ENCODE data around the gene EEA1.

EEA1 gene

GRCh38 chr12:92933606-92934005 lies 4.5 kb upstream of the EEA1 start:
- no peak for DNase-seq

- no peak for DNase-seq
Observed at GRCh38 chr12:92930421-92930820, 1.3 kb upstream of the EEA1 start.

- DNase-seq = no peak
Observed at GRCh38 chr12:92929983-92930382, 888 bp upstream of the EEA1 start.

GRCh38 chr12:92928421-92928961 lies 604 bp downstream of the EEA1 start:
- peak; percentile 33 to 38 for DNase-seq

GRCh38 chr12:92927436-92928281 lies 1.4 kb downstream of the EEA1 start:
- DNase-seq = peak in 1 of 2 donors; percentile 10

GRCh38 chr12:92927055-92927435 lies 2.0 kb downstream of the EEA1 start:
- DNase-seq = peak; percentile 19 to 22

DNA sequence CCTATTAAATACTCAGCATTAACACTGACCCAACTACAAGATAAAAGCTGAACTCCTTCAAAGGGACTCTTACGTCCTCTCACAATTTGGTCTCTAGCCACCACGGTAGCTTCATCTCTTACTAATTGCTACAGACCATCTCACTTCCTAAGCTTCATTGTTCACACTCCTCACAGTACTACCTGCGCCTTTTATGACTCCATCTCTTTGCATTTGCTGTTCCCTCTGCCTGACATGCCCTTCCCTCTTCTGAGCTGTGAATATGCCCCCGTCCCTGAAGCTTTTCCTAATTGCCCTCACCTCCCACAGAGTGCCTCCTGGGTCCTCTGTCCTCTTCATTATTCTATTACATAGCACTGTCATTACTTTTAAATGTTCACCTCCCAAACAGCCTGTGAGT lies 2.5 kb downstream of the EEA1 start:
- no peak for DNase-seq

GRCh38 chr12:92921877-92922276 lies 7.2 kb downstream of the EEA1 start:
- DNase-seq = no peak

DNA sequence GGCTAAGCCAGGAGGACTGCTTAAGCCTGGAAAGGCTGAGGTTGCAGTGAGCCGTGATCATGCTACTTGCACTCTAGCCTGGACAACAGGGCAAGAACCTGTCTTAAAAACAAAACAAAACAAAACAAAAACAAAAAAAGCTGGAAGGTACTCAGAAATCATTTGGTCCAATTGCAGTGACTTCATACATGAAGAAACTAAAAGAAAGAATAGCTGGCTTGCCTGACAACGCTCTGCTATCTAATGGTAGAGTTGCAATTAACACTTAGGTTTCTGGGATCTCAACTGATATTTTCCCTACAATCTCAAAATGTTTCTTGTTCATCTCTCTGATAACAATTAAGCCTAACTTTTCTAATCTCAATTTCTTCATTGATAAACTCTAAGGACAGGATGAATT lies 13.7 kb downstream of the EEA1 start:
- no peak for DNase-seq

GRCh38 chr12:92914170-92914569 lies 14.9 kb downstream of the EEA1 start:
- no peak for DNase-seq

GRCh38 chr12:92912672-92913071 lies 16.4 kb downstream of the EEA1 start:
- no peak for DNase-seq

DNA sequence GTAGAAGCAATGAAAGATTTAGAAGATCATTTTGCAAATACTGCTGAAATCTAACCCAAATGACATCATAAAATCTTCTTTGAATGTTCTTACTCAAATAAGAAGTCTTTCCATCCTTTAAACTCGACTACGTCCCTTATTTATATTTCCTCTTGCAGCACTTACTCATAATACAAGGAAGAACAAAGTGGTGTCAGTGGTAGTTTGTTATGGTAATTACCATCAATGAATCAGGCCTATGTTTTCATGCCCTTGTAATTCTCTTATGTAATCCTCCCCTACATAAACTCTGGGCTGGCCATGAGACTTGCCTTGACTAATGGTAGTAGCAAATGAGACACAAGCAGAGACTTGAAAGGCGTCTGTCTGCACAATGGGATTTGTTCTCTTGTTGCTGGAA lies 17.0 kb downstream of the EEA1 start:
- peak in 1 of 2 donors; percentile 12 for DNase-seq

DNA sequence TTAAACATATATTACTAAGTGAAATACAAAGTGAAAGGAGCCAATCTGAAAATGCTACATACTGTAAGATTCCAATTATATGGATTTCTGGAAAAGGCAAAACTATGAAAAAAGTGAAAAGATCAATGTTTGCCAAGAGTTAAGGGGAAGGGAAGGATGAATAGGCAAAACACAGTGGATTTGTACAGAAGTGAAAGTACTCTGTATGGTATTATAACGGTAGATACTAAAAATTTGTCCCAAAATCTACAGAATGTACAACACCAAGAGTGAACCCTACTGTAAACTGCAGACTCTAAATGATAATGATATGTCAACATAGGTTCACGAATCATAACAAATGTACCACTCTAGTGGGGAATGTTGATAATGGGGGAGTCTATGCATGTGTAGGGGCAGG lies 17.8 kb downstream of the EEA1 start:
- DNase-seq = no peak

- peak in 1 of 2 donors; percentile 22 for DNase-seq
Observed at GRCh38 chr12:92908108-92908507, 21.0 kb downstream of the EEA1 start.

GRCh38 chr12:92905811-92906554 lies 23.1 kb downstream of the EEA1 start:
- DNase-seq = no peak

GRCh38 chr12:92905258-92905810 lies 23.8 kb downstream of the EEA1 start:
- DNase-seq = no peak

DNA sequence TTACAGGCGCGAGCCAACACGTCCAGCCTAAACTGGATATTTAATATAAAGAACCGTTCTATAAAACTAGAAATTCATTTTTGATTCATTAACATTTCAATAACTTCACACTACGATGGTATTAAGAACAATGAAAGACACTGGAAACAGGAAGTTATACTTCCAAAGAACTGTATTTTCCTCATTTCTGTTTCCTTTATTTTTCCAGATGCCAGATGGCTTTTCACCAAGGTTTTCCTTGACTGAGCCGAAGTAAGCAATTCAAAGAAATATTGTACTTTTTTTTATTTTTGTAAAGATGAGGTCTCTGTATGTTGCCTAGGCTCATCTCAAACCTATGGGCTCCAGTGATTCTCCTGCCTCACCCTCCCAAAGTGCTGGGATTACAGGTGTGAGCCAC lies 28.2 kb downstream of the EEA1 start:
- DNase-seq = no peak

DNA sequence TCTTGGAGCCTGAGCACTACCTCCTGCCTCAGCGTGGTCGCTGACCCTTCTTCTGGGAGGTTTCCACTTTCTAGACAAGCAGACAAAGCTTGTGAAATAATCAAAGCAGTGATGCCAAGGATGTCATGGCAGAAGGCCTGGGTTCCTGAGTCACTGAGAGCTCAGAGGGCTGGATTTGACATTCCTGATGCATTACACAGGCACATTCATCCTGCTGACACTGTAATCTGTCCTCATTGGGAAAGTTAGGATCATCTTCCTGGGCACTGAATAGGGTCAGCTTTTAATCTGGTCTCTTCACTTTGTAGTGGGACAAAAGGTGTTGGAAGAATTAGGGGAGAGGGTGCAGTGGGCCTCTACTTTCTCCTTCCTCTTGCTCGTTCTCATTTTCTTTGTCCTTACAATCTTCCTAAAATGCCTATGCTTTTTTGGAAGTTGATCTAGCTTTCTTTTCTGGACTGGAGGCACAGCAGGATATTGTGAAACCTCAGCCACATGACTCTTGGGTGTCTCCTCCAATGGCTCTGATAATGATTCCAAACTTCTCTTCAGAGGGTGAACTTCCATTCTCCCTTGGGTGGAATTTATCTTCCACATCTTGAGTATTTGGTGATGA lies 29.6 kb downstream of the EEA1 start:
- no peak for DNase-seq

DNA sequence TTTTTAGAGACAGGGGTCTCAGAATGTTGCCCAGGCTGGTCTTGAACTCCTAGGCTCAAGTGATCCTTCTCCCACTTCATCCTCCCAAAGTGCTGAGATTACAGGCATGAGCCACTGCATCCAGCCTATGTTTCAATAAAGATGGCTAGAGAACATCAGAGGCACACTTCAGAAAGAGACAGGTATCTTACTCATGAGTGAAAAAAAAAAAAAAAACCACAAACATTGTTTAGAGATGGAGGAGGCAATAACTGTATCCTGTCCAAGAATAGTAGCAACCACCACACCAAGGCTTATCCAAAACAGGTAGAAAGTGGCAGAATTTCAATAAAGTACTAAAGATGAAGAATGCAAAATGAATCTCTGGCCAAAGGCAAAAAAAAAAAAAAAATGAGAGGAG lies 30.3 kb downstream of the EEA1 start:
- DNase-seq = no peak

DNA sequence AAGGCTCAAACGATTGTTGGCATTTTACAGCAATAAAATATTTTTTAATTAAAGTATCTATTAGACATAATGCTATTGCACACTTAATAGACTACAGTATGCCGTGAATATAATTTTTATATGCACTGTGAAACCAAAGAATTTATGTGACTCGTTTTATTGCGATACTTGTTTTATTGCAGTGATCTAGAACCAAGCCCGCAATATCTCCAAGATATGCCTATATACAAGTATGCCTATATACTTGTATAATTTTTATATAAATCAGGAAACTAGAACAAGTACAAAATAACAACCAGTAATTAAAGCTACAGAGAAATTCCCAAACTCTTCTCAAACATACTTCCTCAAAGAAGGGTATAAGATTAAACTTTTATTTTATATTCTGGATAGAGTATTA lies 31.3 kb downstream of the EEA1 start:
- DNase-seq = no peak

DNA sequence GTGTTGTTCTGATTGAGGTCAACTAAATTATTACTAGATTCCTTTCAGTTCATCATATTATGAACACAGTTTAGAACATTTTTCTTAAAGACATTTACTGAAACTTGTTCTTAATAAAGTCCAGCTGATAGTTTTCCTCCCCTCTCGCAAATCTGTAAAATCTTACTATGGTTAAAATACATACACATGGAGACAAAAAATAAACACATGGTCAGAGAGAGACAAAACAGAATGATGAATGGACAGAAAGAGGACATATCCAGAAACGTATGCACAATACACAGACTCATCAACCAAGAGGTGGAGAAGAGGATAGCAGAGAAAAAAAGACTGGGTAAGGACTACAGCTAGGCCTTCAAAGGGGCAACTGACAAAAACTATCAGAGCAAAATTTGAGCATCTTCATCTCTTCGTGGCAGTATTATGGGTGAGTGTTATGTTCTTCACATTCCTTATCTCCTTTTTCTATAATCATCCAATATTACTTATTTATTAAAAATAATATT lies 38.4 kb downstream of the EEA1 start:
- no peak for DNase-seq

DNA sequence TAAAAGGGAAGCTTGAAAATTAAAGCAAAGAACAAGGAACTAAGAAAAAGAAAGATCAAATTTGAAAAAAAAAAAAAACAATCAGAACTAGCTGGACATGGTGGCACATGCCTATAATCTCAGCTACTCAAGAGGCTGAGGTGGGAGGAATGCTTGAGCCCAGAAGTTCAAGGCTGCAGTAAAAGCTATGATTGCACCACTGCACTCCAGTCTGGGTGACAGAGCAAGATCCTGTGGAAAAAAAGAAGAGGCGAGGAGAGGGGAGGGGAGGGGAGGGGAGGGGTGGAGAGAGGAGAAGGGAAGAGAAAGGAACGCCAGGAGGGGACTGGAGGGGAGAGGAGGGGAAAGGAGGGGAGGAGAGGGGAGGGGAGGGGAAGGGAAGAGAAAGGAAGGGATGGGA lies 43.0 kb downstream of the EEA1 start:
- DNase-seq = no peak

DNA sequence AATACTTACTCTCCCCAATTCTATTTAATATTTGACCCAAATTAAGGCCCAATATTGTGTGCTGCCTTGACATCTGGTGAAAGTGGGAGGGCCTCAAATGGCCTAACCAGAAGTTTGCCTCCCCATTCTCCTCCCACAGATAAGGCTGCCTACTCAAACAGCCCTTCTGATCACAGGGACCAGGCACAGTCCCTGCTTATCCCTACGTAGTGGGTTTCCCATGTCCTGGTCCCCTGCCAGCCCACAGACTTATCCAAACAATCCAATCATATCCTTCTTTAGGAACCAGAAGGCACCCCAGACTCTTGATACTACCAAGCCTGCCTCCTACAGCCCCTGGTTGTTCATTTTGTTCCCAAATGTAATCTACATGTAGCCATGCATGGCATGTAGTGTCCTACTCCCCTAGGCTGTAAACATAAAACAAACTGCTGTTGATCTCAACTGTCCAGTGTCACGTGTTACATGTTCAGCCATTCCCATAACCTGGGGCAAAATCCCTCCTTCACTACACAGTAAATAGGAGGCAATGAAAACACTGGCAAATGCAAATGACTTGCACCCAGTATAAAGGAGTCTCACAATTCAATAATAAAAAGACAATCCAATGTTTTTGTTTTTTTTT lies 49.3 kb downstream of the EEA1 start:
- DNase-seq = no peak

Data from CD4-positive, alpha-beta T cell treated with Interleukin-1 beta for 1 hour (primary cell).